ENCODE measurements around the gene GRIN2C.
"Not testable (repeated sequence)": the region's sequence is repeated elsewhere in the genome, so short reads cannot be mapped to it uniquely, and the experiment has no call there.

The GRIN2C gene

DNA sequence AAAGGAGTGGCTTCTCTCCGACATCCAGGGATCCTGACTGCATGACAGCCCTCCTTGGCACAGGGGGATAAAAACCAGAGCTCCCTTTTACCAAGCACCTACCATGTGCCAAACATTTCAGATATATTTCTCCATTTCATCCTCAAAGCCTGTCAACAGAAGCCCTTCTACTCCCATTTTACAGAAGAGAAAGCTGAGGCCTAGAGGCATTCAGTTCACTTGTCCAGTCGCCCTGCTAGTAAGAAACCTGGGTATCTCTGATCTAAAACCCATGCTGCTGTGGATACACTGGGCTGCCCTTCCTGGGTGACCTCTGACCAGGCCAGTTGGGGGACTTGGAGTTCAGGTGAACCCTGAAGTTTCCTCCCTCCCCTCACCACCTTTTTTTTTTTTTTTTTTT lies 19.0 kb upstream of the GRIN2C start:
- no peak for DNase-seq

DNA sequence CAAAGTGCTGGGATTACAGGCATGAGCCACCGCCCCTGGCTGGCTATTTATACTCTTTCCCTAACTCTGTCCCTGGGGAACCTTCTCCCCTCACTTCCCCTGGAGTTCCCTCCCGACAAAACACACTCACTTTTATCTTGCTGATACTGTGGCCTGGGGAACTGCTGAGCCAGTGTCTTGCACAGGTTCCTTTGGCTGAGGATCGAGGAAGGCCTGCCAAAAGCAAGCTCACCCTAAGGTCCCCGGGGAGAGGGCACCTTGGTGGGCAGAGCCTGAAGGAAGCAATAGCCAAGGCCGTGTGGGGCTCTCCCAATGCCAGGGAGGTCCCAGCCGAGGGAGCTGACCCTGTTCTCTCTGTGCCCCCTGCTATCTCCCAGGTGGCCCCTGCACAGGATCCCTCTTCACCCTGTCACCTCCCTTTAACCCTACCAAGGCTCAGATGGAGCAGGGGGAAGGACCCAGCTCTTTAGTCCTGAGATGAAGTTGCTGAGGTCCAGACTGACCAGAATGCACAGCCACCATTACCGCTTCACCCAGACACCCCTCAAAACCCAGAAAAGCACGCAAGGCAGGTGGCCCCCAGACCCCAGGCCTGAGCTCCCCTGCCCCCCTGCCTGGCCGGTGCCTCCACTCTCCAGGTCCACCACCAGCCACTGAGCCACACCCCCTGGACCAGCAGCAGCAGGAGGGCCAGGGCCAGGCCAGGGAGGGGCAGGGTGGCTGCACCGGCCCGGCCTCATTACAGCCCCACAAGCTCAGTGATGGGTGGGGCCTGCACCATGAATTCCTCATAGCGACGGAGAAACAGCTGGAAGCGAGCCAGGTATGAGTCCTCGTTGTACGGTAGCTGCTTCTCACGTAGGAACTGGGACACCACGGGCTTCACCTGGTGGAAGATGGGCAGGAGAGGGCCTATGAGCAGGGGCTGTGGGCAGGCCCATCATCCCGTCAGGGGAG lies 18.2 kb upstream of the GRIN2C start:
- DNase-seq, result no peak

DNA sequence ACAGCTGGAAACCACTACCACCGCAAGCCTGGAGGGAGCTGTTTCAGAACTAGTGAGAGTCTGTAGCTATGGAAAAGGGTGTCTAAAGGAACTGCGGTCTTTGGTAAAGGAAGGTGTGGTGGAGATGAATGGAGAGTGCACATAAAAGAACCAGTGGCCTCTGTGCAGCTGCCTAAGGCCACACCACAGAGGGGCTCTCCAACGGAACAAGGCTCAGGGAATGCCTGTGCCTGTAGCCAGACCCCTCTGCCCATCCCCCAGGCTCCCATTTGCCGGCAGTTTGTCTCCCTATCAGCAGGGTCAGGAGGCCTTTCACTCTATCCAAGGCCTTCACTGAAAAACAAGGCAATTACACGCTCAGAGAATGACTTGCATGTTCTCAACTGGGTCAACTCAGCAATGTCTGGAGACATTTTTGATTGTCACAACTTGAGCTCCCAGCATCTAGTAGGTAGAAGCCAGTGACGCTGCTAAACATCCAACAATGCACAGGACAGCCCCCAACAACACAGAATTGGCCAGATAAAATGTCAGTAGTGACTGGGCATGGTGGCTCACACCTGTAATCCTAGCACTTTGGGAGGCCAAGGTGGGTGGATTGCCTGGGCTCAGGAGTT lies 16.4 kb upstream of the GRIN2C start:
- no peak for DNase-seq

DNA sequence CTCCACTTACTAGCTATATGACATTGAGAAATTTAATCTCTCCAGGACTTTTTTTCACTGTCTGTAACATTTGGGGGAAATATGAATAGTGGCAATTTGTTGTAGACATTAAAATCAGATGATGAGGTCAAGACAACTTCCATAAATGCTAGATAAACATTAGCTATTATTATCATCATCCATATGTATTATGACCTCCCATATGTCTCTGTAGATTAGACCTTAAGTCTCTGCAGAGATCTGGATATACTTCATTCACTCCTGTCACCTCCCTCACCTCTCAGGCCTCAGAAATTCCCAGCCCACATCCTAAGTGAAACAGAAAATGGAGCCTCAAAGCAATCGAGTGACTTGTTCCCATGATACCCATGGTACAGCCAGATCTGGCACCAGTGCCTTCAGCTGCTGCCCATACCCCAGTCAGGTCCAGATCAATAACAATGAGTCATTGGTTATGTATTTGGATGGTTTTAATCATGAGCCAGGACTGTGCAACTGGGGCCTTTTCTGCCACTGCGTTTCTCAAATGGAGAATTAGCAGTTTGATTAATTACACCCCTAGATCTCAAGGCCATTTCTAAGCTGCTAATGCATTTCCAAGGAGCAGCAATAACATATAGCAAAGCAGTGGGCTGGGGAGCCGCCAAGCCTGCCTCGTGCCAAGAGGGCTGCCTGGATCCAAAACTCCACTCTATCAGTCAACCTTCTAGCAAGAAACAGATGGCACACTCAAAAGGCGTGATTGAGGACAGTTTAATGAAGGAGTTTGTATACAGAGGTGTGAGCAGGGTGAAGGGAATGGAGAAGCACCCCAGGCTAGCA lies 15.7 kb upstream of the GRIN2C start:
- no peak for DNase-seq

DNA sequence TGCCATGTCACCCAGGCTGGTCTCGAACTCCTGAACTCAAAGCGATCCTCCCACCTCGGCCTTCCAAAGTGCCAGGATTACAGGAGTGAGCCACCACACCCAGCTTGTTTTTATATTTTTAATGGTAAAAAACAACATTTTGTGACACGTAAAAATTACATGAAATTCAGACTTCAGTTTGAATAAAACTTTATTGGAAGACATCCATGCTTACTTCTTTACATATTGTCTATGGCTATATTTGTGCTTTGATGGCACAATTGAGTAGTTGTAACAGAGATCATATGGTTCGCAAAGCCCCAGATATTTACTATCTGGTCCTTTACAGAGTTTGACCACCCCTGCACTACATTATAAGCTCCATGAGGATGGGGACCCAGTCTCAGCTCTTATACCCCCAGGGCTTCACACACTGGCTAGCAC lies 14.9 kb upstream of the GRIN2C start:
- no peak for DNase-seq

DNA sequence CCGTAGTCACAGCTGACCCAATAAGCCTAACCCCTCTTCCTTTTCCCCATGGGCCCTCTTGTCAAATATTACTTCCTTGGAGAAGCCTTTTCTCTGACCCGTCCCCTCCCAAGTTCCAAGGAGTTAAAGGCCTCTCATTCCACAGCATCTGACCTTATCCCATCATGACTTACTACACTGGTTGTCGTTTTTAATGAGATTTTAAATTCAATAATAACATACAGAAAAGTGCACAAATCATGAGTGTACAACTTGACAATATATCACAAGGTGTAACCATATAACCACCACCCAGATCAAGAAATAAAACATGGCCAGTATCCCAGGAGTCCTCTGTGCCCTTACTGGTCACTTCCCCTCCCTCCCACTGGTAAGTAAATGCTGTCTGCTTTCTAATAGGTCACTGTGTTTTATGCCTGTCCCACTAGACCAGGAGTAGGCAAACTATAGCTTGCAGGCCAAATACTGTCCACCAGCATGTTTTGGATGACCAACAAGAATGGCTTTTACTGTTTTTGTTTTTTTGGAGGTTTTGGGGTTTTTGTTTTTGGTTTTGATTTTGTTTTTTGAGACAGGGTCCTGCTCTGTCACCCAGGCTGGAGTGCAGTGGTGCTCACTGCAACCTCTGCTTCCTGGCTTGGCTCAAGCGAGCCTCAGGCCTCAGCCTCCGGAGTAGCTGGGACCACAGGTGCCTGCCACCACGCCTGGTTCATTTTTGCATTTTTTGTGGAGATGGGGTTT lies 14.4 kb upstream of the GRIN2C start:
- peak; percentile 18 for DNase-seq

DNA sequence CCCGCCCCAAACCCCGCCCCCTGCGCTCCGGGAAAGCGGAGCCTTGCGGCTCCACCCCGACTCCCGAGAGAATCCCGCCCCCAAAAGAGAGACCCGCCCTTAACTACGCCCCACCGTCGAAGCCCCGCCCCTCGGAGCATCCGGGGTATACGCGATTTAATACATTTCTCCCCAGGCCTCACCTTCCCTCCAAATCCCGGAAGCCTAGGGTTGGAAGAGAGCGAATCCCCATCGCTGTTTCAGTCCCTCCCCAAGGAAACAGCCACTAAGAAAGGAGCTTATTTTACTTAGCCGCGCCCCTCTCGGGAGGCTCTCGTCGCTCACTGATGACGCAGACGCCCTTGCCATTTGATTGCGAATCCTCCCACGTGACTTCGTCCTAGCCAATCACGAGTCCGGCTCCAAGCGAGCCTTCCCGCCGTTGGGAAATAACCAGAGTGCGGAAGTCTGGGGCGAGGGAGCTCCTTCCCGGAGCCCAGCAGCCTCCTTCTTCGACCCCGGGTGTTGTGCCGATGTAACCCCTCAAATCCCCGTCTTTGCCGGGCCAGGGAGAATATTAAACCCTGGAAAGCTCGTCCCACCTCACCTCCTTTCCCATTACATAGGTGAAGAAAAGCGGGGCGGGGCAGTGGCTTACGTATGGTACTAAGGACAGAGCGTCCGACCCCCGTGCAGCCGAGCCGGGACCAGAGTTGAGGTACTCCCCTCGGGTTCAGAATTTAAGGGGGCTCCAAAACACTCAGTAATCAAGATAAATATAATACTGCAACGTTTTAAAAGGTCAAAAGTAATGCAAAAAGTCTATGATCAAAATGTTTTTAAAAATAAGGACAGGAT lies 13.6 kb upstream of the GRIN2C start:
- DNase-seq, result peak; percentile 99

DNA sequence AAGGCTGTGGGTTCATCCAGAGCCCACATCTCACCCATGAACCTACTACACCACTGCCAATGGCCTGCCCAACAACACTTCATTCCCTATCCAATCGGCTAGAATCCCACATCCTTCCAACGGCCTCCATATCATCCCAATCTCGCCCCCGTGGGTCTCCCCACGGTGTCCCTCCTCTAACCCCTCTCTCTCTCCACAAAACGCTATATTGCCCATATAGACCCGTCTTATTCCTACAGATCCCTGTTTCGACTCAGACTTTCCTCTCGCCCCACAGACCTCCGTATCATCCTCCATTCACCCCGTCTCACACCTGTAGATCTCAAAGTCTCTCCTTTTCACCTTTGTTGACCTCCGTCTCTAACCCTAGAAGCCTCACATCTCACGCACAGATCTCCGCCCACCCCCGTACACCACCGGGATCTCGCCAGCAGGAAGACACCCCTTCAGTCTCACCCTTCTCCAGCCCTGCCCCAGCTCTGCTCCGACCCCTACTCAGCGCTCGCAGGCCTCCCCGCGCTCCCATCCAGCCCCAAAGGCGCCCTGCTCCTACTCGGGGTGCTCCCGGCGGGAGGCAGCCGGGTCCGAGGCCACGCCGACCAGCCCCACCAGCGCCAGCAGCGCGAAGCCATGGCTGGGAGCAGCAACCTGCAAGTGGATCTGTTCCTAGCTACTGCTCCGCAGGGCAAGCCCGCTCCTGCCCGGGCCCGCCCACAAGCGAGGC lies 12.8 kb upstream of the GRIN2C start, which contains the start of gene FDXR:
FDXR (minus strand) TSS at position 682 of the 724 bp plus-strand sequence; CDS start at position 632, 50 bp downstream.
- no peak for DNase-seq

DNA sequence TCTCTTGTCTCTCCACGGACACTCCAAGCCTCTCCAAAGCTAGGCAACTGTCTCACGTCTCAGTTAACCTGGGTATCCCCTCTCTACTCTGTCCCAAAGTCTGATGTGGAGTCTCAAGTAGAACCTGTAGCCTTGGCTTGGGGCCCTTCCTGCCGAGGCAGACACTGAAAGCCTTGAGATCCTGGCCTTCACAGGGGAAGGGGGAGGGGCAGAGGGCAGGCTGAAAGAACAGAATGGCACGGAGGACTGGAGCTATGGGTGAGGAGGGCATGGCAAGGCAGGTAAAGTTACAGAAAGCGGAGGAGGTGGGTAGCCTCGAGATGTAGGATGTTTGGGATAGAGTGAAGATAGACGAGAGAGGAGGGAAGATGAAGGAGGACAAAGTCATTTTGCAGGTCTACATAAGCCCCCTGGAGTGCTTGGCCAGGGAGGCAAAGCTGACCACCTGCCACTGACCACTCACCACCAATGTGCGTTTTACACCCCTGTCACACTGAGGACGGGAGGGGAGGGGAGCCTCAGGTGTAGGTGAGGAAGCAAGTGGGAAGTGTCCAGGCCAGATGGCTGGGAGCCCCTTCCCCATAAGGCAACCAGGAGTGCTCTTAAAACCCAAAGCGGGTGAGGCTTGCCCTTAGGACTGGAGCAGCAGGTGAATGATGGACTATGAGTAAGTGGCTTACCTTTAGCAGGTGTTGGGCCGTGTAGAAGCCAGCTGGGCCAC lies 11.8 kb upstream of the GRIN2C start:
- no peak for DNase-seq

DNA sequence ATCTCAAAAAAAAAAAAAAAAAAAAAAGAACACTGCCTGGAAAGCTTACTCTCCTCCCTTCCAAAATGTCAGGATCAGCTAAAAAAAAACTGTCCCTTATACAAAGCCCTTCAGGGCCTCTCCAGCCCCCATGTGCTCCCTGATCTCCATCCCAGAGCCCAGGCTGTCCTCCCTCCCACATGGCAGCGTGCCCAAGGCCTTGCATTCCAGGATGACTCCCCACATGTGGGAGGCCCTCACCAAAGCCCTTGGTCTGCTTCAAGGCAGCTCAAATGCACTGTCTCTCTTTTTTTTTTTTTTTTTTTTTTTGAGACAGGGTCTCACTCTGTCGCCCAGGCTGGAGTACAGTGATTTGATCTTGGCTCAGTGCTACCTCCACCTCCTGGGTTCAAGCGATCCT lies 10.8 kb upstream of the GRIN2C start:
- DNase-seq, result no peak

DNA sequence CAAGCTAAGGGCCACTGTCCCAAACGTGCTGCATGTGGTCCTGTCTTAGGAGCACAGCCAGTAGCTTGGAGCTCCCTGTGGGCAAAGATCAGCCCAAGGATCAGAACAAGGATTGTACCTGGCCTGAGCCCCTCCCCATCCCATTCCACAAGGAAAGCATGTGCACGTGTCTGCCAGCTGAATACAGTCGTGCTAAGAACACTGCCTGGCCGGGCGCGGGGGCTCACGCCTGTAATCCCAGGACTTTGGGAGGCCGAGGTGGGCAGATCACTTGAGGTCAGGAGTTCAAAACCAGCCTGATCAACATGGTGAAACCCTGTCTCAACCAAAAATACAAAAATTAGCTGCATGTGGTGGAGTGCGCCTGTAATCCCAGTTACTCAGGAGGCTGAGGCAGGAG lies 10.3 kb upstream of the GRIN2C start:
- not testable (repeated sequence) for DNase-seq

DNA sequence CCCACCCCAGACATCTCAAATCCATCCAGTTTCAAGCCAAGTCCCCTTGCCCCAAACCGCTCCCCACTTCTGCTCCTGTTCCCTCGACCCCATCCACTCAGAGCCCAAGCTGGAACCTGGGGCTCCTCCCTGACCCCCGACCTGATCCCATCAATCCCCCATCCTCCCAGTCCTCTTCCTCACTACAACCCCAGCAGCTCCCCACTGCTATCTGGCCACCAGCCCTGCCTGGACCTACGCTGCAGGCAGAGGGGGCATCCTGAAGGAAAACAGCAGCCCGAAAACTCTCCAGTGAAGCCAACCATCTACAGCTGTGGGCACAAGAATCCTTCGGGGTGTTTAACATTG lies 9.2 kb upstream of the GRIN2C start:
- no peak for DNase-seq

DNA sequence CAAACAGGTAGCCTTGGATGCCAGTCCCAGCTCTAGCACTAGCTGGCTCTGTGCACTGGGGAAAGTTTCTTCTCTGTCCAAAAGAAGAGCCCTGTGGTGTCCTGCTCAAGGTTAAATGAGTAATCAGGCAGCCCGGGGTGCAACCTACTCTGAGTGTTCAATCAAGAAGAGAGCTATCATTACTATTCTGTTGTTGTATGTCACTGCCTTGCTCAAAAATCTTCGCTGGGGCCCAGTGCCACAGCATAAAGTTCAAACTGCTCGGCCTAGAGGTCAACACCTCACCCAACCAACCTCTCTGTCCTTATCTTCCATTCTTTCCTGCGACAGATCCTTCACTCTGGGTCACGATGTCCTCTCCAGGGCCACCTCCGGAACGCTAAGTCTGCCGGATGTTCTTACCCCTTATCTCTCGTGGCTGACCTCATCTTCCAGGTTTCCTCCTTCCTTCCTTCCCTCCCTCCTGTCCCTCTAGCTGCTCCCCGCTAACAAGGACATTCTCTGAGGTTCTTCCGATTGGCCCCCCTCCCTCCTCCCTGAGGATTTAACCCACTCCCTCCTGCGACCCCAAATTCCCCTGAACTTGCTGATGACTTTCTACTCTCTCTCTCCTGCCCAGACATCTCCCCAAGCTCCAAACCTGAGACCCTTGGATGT lies 8.7 kb upstream of the GRIN2C start:
- DNase-seq, result no peak

DNA sequence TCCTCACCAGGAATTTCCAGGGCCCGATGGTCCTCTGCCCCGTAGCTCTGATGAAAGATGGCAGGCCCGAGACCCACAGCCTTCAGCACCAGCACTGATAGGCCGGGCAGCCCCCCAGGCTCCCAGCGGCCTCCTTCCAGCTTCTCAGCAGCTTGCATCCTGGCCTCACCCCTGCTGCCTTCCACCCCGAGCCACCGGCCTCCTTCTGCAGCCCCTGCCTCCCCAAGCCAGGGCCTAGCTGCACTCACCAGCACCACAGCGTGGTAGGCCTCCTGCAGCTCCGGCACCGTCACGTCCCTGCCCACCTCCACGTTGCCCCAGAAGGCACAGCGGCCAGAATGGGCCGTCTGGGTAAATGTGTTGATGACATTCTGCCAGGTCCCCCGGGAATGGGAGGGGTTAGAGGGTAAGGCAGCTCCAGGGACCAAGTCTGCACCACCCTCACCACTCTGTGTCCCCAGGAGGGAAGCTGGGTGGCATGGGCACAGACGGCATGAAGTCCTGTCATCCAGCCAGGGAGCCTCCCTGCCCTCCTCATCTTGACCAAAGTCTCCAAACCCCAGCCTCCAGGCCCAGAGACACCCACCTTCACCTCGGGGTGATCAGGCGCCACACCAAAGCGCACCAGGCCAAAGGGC lies 6.6 kb upstream of the GRIN2C start:
- DNase-seq, result no peak

DNA sequence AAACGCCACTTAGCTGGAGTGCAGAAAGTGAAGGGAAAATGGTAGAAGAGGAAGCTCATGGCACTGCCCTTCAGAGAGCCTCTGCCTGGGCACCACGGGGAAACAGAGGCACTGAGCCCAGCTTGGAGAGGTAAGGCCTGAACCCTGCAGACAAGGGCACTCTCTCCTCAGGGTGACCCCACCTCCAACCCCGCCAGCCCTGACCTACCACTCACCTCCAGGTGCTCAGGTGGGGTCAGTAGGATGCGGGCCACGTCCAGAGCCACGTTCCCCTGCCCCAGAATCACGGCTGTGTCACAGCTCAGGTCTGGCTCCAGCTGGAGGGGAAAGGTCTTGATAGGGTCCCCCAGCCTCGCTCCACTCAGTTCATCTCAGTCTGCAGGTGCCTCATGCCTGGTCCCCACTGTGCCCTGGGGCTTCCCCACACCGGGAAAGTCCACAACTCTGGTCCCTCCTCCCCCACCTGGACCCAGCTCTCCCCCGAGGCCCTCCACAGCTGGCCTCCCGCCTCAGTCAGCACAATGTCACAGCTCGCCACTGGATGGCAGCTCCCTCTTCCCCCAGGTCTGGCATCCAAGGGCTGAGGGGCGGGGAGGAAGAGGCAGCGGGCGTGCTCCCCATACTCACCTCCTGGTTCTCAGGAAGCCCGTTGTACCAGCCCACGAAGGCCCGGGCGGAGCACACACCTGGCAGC lies 6.0 kb upstream of the GRIN2C start:
- DNase-seq, result no peak

DNA sequence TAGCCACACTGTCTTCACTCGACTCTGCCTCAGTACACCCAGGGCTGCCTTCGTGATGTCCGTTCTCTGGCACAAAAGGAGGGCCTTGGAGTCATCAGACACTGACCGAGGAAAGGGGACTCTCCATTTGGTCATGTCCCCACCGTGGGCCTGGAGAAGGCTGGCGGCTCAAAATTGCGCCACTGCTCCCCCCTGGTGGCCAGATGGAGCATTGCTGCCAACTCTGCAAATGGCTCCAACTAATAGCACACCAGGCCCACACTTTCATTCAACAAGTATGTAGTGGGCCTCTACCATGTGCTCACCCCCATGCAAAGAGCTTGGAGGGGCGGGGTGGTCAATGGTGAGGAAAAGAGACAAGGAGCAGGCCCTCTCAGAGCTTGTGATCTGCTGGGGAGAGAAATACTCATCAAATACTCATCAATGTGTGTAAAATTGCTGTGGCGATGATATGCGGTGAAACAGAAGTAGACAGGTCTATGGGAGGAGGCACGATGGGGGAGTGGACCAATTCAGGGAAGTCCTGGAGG lies 5.2 kb upstream of the GRIN2C start:
- DNase-seq, result peak; percentile 61

DNA sequence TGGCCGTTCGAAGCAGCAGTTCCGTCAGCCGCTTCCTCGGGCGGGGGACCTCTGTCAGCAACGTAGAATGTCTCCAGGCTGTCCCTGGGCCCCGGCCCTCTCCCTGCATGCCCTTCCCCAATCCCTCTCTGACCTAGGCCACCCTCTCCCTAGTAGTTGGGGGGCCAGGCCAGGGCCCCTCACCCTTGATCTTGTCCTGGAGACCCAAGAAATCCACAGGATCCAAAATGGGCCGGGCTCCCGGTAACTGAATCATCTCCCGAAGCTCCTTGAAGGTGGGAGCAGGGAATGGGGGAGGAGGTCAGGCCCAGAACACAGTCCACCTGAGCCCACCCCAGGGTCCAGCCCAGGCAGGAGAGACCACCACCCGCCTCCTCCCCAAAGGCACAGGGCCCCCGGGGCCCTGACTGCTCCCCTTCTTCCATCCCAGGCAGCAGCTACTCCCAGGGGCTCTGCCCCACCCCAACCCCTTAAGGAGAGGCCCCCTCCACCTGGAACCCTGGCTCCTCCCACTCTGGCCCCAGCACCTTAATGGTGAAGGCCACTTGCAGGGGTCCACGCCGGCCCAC lies 4.7 kb upstream of the GRIN2C start:
- no peak for DNase-seq
